Liver (tissue), 9 donors: ENCODE data around the gene MINDY1. TPM values are rescaled to one million over a fixed set of nuclear protein-coding genes. Genes with fewer than 3 reads are reported as not detected.

Experiments
- DNase-seq: peaks from one replicate; pipeline ENCODE4 v3.0.0-alpha.2; 2017; ENCODE audit warnings: low spot score
- H3K27ac ChIP-seq, 2 donors: one replicate each; pipeline ENCODE4 v1.7.0; 2013; ENCODE audit warnings: inconsistent platforms in 2 of 2, low read length in 2 of 2, control low read depth in 1 of 2, low read depth in 1 of 2, mild to moderate bottlenecking in 1 of 2
- H3K27me3 ChIP-seq, 4 donors: one replicate each; pipeline versions ENCODE4 v1.6.1 to v1.7.0; 2013; ENCODE audit warnings: low read length in 3 of 4, inconsistent platforms in 1 of 4, mild to moderate bottlenecking in 1 of 4, moderate library complexity in 1 of 4; ENCODE audit not compliant: control insufficient read depth in 4 of 4, insufficient read depth in 4 of 4
- H3K36me3 ChIP-seq, 4 donors: one replicate each; pipeline versions ENCODE4 v1.6.1 to v1.7.0; 2013; ENCODE audit warnings: low read length in 3 of 4, mild to moderate bottlenecking in 3 of 4, low read depth in 1 of 4, moderate library complexity in 1 of 4; ENCODE audit not compliant: control insufficient read depth in 4 of 4, insufficient read depth in 3 of 4
- H3K4me1 ChIP-seq, 4 donors: one replicate each; pipeline versions ENCODE4 v1.6.1 to v1.7.0; 2013; ENCODE audit warnings: low read length in 3 of 4, mild to moderate bottlenecking in 3 of 4, moderate library complexity in 1 of 4; ENCODE audit not compliant: control insufficient read depth in 4 of 4, insufficient read depth in 4 of 4
- H3K4me3 ChIP-seq, 3 donors: one replicate each; pipeline versions ENCODE4 v1.6.1 to v1.7.0; 2013; ENCODE audit warnings: low read length in 3 of 3, control low read depth in 1 of 3, low read depth in 1 of 3, mild to moderate bottlenecking in 1 of 3
- H3K9ac ChIP-seq, 2 donors: one replicate each; pipeline ENCODE4 v1.7.0; 2013; ENCODE audit warnings: low read length in 2 of 2, mild to moderate bottlenecking in 2 of 2, moderate library complexity in 2 of 2, control low read depth in 1 of 2, low read depth in 1 of 2
- H3K9me3 ChIP-seq, 4 donors: one replicate each; pipeline versions ENCODE4 v1.6.1 to v1.7.0; 2013; ENCODE audit warnings: low read length in 3 of 4; ENCODE audit not compliant: control insufficient read depth in 4 of 4
- EGR1 ChIP-seq, 2 donors: IDR thresholded peaks; 2 replicates each; pipeline ENCODE4 v1.6.1; 2016 to 2018; ENCODE audit warnings: antibody characterized with exemption in 2 of 2, low read depth in 2 of 2
- FOXA1 ChIP-seq: IDR thresholded peaks from 2 replicates; pipeline ENCODE4 v1.6.1; 2016; ENCODE audit warnings: antibody characterized with exemption
- FOXA2 ChIP-seq: IDR thresholded peaks from 2 replicates; pipeline ENCODE4 v1.6.1; 2016; ENCODE audit warnings: antibody characterized with exemption
- GABPA ChIP-seq, 2 donors: IDR thresholded peaks in 1 of 2; conservative IDR thresholded peaks in 1 of 2; 2 replicates each; pipeline ENCODE4 v1.6.1; 2016; ENCODE audit warnings: antibody characterized with exemption in 2 of 2, mild to moderate bottlenecking in 1 of 2, moderate library complexity in 1 of 2
- HNF4A ChIP-seq, 2 donors: conservative IDR thresholded peaks; 2 replicates each; pipeline ENCODE4 v1.6.1; 2016; ENCODE audit warnings: antibody characterized with exemption in 2 of 2, mild to moderate bottlenecking in 2 of 2
- HNF4G ChIP-seq: IDR thresholded peaks from 2 replicates; pipeline ENCODE4 v1.6.1; 2016; ENCODE audit warnings: antibody characterized with exemption
- JUND ChIP-seq, 2 donors: IDR thresholded peaks; 2 replicates each; pipeline ENCODE4 v1.6.1; 2016; ENCODE audit warnings: antibody characterized with exemption in 2 of 2
- NR2F2 ChIP-seq: IDR thresholded peaks from 2 replicates; pipeline ENCODE4 v1.6.1; 2016; ENCODE audit warnings: antibody characterized with exemption
- RXRA ChIP-seq, 2 donors: IDR thresholded peaks; 2 replicates each; pipeline ENCODE4 v1.6.1; 2017 to 2018; ENCODE audit warnings: antibody characterized with exemption in 2 of 2, mild to moderate bottlenecking in 1 of 2
- SP1 ChIP-seq: IDR thresholded peaks from 2 replicates; pipeline ENCODE4 v1.6.1; 2018; ENCODE audit warnings: antibody characterized with exemption, mild to moderate bottlenecking
- TAF1 ChIP-seq: conservative IDR thresholded peaks from 2 replicates; pipeline ENCODE4 v1.6.1; 2016; ENCODE audit warnings: antibody characterized with exemption, mild to moderate bottlenecking
- YY1 ChIP-seq: IDR thresholded peaks from 2 replicates; pipeline ENCODE4 v1.6.1; 2016; ENCODE audit warnings: antibody characterized with exemption, mild to moderate bottlenecking
- WGBS: extraction: QIAGEN DNeasy Blood & Tissue Kit; methylation state at CpG from one replicate; pipeline ENCODE4 v1.1.7; 2013; 5-methylcytosine and 5-hydroxymethylcytosine counted together
- polyA plus RNA-seq, 2 donors: library from polyadenylated mRNA; stranded (reverse) in 1 of 2; unstranded in 1 of 2; fragments of 200-250 nt in 1 of 2; fragments of >200 nt in 1 of 2; fragmentation: Nextera tagmentation in 1 of 2; extraction: Ambion mirVana in 1 of 2; gene quantifications; one replicate each; pipeline versions ENCODE4 v1.2.1 to v1.2.3, GENCODE V29; 2013 to 2015
- total RNA-seq, 2 donors: library from RNA; depleted of rRNA; stranded (reverse); fragments of >200 nt; gene quantifications; one replicate each; pipeline ENCODE4 v1.2.3, GENCODE V29; 2014
- TF ChIP-seq, protein P1 (sequence below): IDR thresholded peaks from 2 replicates; pipeline ENCODE4 v1.6.1; 2016; ENCODE audit warnings: antibody characterized with exemption, mild to moderate bottlenecking
- TF ChIP-seq, protein P2 (sequence below): IDR thresholded peaks from 2 replicates; pipeline ENCODE4 v1.6.1; 2016; ENCODE audit warnings: antibody characterized with exemption
- TF ChIP-seq, protein P3 (sequence below): IDR thresholded peaks from 2 replicates; pipeline ENCODE4 v1.6.1; 2016; ENCODE audit warnings: antibody characterized with exemption
- TF ChIP-seq, protein P4 (sequence below): IDR thresholded peaks from 2 replicates; pipeline ENCODE4 v1.6.1; 2016; ENCODE audit warnings: antibody characterized with exemption
- donor health status: healthy.
- donor health status: healthy.
- donor health status: healthy.
- donor health status: healthy.
- donor health status: healthy.

MINDY1 gene
- total and polyA plus RNA-seq, 4 donors = 7.3 to 21.3 (median 9.0) TPM

DNA sequence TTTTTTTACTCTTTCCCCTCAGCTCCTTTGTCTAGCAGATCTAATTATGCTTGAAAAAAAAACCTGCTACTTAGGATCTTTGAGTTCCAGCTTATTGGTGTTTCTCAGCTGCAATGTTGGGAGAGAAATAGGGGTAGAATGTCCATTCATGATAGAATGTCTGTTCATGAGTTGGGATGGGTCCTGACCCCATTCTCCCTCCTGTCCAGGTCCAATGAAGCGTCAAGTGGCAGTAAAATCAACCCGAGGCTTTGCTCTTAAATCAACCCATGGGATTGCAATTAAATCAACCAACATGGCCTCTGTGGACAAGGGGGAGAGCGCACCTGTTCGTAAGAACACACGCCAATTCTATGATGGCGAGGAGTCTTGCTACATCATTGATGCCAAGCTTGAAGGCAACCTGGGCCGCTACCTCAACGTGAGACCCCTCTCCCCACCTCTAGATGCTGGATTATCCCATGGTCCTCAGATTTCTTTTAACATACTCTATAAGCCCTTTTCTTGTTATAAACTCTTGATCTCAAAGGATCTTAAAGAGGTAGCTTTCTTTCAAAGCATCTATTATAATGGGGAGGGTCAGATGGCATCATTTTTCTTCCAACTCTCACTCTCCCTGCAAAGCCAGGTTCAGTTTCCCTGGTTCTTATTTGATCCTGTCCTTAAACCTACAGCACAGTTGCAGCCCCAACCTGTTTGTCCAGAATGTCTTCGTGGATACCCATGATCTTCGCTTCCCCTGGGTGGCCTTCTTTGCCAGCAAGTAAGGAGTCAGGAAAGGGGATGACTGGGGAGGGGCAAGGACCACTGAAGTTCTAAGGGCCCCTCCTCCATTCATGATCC lies 43.2 kb downstream of the MINDY1 start:
- WGBS = 93% methylated on average over 10 of the region's 10 CpGs
- TF ChIP-seq, protein P1, sequence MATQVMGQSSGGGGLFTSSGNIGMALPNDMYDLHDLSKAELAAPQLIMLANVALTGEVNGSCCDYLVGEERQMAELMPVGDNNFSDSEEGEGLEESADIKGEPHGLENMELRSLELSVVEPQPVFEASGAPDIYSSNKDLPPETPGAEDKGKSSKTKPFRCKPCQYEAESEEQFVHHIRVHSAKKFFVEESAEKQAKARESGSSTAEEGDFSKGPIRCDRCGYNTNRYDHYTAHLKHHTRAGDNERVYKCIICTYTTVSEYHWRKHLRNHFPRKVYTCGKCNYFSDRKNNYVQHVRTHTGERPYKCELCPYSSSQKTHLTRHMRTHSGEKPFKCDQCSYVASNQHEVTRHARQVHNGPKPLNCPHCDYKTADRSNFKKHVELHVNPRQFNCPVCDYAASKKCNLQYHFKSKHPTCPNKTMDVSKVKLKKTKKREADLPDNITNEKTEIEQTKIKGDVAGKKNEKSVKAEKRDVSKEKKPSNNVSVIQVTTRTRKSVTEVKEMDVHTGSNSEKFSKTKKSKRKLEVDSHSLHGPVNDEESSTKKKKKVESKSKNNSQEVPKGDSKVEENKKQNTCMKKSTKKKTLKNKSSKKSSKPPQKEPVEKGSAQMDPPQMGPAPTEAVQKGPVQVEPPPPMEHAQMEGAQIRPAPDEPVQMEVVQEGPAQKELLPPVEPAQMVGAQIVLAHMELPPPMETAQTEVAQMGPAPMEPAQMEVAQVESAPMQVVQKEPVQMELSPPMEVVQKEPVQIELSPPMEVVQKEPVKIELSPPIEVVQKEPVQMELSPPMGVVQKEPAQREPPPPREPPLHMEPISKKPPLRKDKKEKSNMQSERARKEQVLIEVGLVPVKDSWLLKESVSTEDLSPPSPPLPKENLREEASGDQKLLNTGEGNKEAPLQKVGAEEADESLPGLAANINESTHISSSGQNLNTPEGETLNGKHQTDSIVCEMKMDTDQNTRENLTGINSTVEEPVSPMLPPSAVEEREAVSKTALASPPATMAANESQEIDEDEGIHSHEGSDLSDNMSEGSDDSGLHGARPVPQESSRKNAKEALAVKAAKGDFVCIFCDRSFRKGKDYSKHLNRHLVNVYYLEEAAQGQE = no peak
- TF ChIP-seq JUND (IDR thresholded peaks at IDR 0.05) (no peak), SP1 (no peak), RXRA (IDR thresholded peaks at IDR 0.05) (no peak), EGR1 (IDR thresholded peaks at IDR 0.05; ENCODE audit: low read depth in 2 of 2) (no peak), FOXA1 (no peak), HNF4A (conservative IDR thresholded peaks at IDR 0.05) (no peak), NR2F2 (no peak), TAF1 (no peak), GABPA (IDR thresholded peaks at IDR 0.05 in 1 of 2, conservative IDR thresholded peaks at IDR 0.05 in 1 of 2) (no peak), YY1 (no peak), FOXA2 (no peak), HNF4G (no peak)
- TF ChIP-seq, protein P2, sequence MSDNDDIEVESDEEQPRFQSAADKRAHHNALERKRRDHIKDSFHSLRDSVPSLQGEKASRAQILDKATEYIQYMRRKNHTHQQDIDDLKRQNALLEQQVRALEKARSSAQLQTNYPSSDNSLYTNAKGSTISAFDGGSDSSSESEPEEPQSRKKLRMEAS = no peak
- TF ChIP-seq, protein P3, sequence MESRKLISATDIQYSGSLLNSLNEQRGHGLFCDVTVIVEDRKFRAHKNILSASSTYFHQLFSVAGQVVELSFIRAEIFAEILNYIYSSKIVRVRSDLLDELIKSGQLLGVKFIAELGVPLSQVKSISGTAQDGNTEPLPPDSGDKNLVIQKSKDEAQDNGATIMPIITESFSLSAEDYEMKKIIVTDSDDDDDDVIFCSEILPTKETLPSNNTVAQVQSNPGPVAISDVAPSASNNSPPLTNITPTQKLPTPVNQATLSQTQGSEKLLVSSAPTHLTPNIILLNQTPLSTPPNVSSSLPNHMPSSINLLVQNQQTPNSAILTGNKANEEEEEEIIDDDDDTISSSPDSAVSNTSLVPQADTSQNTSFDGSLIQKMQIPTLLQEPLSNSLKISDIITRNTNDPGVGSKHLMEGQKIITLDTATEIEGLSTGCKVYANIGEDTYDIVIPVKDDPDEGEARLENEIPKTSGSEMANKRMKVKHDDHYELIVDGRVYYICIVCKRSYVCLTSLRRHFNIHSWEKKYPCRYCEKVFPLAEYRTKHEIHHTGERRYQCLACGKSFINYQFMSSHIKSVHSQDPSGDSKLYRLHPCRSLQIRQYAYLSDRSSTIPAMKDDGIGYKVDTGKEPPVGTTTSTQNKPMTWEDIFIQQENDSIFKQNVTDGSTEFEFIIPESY = no peak
- Histone ChIP-seq H3K27me3 (no peaks in the 10 kb centered on the region), H3K9ac (no peak overlapping the region), H3K4me1 (peaks cover 0 to 13% (median 8%) of the 10 kb centered on the region in 4 donors), H3K9me3 (no peaks in the 10 kb centered on the region), H3K4me3 (no peak overlapping the region), H3K27ac (no peak overlapping the region), H3K36me3 (peaks cover 24 to 75% (median 70%) of the 10 kb centered on the region in 4 donors)
- no peak for DNase-seq

DNA sequence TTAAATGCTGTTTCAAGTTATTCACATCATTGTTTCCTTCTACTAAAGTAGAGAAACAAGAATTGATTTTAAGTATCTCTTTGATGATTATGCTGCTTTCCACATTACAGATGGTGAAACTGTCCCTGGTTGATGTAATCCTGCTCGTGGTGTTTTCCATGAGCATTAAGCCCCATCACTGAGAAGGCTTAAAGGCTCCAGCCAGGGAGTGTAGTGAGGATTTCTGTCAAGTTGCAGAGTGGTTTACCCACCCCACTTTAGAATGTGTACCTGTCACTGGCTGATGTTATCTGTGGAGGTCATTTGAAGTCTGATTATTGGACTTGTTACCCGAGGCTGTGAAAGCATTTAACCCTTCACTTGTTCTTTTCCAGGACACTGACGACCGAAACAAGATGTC lies 44.9 kb downstream of the MINDY1 start:
- no peak overlapping the region for H3K4me3 ChIP-seq
- peaks cover 19 to 61% (median 56%) of the 10 kb centered on the region in 4 donors for H3K36me3 ChIP-seq
- peaks cover 0 to 8% (median 2%) of the 10 kb centered on the region in 4 donors for H3K4me1 ChIP-seq
- H3K9me3 ChIP-seq = no peaks in the 10 kb centered on the region
- H3K27me3 ChIP-seq = no peaks in the 10 kb centered on the region
- DNase-seq = no peak
- 52% methylated on average over 4 of the region's 4 CpGs for WGBS
- no peak overlapping the region for H3K27ac ChIP-seq
- no peak overlapping the region for H3K9ac ChIP-seq
- TF ChIP-seq JUND (IDR thresholded peaks at IDR 0.05) (no peak), FOXA2 (no peak), HNF4A (conservative IDR thresholded peaks at IDR 0.05) (peak; percentile 17 to 40), HNF4G (no peak)
- TF ChIP-seq, protein P2 = no peak
- TF ChIP-seq, protein P4, sequence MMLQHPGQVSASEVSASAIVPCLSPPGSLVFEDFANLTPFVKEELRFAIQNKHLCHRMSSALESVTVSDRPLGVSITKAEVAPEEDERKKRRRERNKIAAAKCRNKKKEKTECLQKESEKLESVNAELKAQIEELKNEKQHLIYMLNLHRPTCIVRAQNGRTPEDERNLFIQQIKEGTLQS = no peak
